Measurements from ENCODE around the gene ULK4. TPM values are rescaled to one million over a fixed set of nuclear protein-coding genes. Genes with fewer than 3 reads are reported as not detected.

Gene ULK4
- total RNA-seq, 1 donor from 2014 or later = 10.2 TPM

DNA sequence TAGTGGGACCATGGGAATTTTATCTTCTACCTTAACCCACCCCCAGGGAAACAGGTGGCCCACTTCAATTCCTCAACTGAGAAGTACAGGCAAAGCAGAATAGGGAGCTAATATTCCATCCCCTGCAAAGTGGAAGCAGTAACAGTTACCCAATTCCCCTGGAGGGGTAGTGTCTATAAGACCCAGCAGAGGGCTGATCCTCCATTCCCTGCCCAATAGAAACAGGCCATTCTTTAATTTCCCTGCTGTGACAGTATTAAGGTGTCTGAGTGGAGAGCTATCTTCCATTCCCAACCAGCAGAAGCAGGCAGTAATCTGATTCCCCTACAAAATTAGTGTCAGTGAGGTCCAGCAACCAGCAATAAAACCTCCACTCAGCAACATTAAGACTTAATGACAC is 219.8 kb downstream of the ULK4 start:
- TF ChIP-seq, protein P1, sequence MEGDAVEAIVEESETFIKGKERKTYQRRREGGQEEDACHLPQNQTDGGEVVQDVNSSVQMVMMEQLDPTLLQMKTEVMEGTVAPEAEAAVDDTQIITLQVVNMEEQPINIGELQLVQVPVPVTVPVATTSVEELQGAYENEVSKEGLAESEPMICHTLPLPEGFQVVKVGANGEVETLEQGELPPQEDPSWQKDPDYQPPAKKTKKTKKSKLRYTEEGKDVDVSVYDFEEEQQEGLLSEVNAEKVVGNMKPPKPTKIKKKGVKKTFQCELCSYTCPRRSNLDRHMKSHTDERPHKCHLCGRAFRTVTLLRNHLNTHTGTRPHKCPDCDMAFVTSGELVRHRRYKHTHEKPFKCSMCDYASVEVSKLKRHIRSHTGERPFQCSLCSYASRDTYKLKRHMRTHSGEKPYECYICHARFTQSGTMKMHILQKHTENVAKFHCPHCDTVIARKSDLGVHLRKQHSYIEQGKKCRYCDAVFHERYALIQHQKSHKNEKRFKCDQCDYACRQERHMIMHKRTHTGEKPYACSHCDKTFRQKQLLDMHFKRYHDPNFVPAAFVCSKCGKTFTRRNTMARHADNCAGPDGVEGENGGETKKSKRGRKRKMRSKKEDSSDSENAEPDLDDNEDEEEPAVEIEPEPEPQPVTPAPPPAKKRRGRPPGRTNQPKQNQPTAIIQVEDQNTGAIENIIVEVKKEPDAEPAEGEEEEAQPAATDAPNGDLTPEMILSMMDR (IDR thresholded peaks at IDR 0.05; ENCODE audit: unreplicated experiment) = no peak
- Mint-ChIP-seq H3K4me3 (ENCODE audit: unreplicated experiment) (no peak overlapping the region), H3K9me3 (ENCODE audit: unreplicated experiment) (no peaks in the 10 kb centered on the region), H3K36me3 (ENCODE audit: low read depth, unreplicated experiment) (no peaks in the 10 kb centered on the region), H3K27me3 (ENCODE audit: unreplicated experiment) (no peaks in the 10 kb centered on the region), H3K27ac (ENCODE audit: unreplicated experiment) (no peak overlapping the region), H3K4me1 (ENCODE audit: unreplicated experiment) (no peaks in the 10 kb centered on the region)
- no peak for DNase-seq (ENCODE audit: low spot score)

DNA sequence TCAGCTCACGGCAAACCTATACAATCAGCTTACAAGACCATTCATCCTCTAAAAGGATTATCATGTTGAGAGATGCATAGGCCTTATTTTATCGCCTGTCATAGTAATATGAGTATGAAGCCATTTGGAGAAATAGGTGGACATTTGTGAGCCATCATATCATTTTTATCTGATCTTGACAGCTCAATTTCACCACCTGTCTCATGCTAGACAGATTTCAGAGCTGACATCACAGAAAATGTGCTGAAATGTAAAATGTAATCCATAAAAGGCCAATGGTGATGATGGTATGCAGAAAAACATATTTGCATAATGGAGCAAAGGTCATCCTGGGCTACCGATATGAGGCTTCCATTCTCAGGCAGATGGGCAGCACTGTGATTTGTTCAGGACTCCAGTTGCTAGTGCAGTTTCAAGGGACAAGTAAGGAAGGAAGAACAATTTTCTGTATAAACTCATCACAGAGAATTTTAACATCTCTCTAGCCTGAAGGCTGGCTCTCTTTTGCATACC is 221.5 kb downstream of the ULK4 start:
- no peak overlapping the region for H3K27ac Mint-ChIP-seq (ENCODE audit: unreplicated experiment)
- no peak overlapping the region for H3K4me3 Mint-ChIP-seq (ENCODE audit: unreplicated experiment)
- no peaks in the 10 kb centered on the region for H3K36me3 Mint-ChIP-seq (ENCODE audit: low read depth, unreplicated experiment)
- no peaks in the 10 kb centered on the region for H3K9me3 Mint-ChIP-seq (ENCODE audit: unreplicated experiment)
- no peaks in the 10 kb centered on the region for H3K27me3 Mint-ChIP-seq (ENCODE audit: unreplicated experiment)
- no peaks in the 10 kb centered on the region for H3K4me1 Mint-ChIP-seq (ENCODE audit: unreplicated experiment)
- DNase-seq (ENCODE audit: low spot score) = no peak
- TF ChIP-seq, protein P1 (IDR thresholded peaks at IDR 0.05; ENCODE audit: unreplicated experiment) = no peak

DNA sequence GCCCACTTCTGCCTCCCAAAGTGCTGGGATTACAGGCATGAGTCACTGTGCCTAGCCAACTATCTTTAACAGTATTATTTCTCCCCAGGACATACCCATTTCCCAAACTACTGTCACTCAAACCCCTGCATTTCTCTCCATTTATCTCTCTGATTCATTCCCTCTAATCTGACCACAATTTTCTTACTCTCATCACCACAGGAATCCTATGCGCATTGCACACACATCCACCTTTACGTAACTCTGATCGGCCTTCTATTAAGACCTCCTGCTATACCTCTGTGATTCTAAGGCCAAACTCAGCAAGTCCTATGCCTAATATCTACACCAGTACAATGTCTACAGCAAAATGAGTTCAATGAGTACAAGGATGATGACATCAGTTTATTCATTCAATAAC is 235.0 kb downstream of the ULK4 start:
- H3K4me1 Mint-ChIP-seq (ENCODE audit: unreplicated experiment) = no peaks in the 10 kb centered on the region
- no peaks in the 10 kb centered on the region for H3K9me3 Mint-ChIP-seq (ENCODE audit: unreplicated experiment)
- no peak overlapping the region for H3K27ac Mint-ChIP-seq (ENCODE audit: unreplicated experiment)
- no peaks in the 10 kb centered on the region for H3K27me3 Mint-ChIP-seq (ENCODE audit: unreplicated experiment)
- no peaks in the 10 kb centered on the region for H3K36me3 Mint-ChIP-seq (ENCODE audit: low read depth, unreplicated experiment)
- DNase-seq (ENCODE audit: low spot score) = no peak
- TF ChIP-seq, protein P1 (IDR thresholded peaks at IDR 0.05; ENCODE audit: unreplicated experiment) = no peak
- no peak overlapping the region for H3K4me3 Mint-ChIP-seq (ENCODE audit: unreplicated experiment)

DNA sequence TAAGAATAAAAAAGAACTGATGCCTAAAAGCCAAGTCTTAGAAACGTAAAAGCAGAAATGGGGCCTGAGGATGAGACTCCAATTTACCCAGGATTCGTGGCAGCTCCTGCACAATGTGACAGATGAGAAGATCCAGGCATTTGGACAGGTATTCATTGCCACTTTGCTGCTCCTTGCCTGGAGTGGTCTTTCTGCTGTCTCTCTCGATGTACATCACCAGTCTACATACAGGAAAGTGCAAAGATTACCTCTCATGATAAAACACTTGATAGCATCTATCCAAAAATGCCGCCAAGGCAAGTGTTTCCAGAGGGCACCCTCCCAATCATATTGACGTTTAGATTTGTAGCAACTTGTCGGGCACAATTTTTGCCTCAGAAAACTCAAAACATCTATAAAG is 244.3 kb downstream of the ULK4 start:
- H3K27ac Mint-ChIP-seq (ENCODE audit: unreplicated experiment) = no peak overlapping the region
- H3K4me1 Mint-ChIP-seq (ENCODE audit: unreplicated experiment) = no peaks in the 10 kb centered on the region
- H3K27me3 Mint-ChIP-seq (ENCODE audit: unreplicated experiment) = no peaks in the 10 kb centered on the region
- H3K9me3 Mint-ChIP-seq (ENCODE audit: unreplicated experiment) = no peaks in the 10 kb centered on the region
- TF ChIP-seq, protein P1 (IDR thresholded peaks at IDR 0.05; ENCODE audit: unreplicated experiment) = no peak
- no peak for DNase-seq (ENCODE audit: low spot score)
- no peak overlapping the region for H3K4me3 Mint-ChIP-seq (ENCODE audit: unreplicated experiment)
- no peaks in the 10 kb centered on the region for H3K36me3 Mint-ChIP-seq (ENCODE audit: low read depth, unreplicated experiment)

DNA sequence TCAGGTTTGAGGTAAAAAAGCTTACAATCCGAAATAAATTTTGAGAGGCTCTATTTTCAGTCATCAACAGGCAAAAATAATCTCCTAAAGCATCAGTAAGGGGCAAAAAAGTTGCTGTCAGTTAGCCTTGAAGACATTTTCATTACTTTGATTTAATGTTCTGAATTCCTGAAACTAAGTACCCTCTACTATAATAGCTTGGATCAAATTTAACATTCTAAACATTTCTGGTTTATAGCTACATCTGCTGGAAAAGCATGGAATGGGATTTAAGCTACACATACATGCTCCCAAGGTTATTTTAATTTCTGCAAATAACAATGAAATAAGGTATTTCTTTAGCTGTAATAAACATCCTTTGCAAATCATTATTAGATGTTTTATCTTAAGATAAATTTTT is 245.4 kb downstream of the ULK4 start:
- Mint-ChIP-seq H3K27ac (ENCODE audit: unreplicated experiment) (no peak overlapping the region), H3K27me3 (ENCODE audit: unreplicated experiment) (no peaks in the 10 kb centered on the region), H3K36me3 (ENCODE audit: low read depth, unreplicated experiment) (no peaks in the 10 kb centered on the region), H3K4me1 (ENCODE audit: unreplicated experiment) (peaks cover 3% of the 10 kb centered on the region), H3K4me3 (ENCODE audit: unreplicated experiment) (no peak overlapping the region), H3K9me3 (ENCODE audit: unreplicated experiment) (no peaks in the 10 kb centered on the region)
- DNase-seq (ENCODE audit: low spot score) = no peak
- TF ChIP-seq, protein P1 (IDR thresholded peaks at IDR 0.05; ENCODE audit: unreplicated experiment) = no peak

Measured in endothelial cell (in vitro differentiated cells).